ENCODE data around the gene SUN2. TPM values are rescaled to one million over a fixed set of nuclear protein-coding genes. Genes with fewer than 3 reads are reported as not detected.

Gene SUN2
- total and polyA plus RNA-seq, 10 of the 15 experiments (the other 5 are each of a cell fraction or from before 2014, with no cell fraction given): 0.18 to 107 (median 35.9) TPM

DNA sequence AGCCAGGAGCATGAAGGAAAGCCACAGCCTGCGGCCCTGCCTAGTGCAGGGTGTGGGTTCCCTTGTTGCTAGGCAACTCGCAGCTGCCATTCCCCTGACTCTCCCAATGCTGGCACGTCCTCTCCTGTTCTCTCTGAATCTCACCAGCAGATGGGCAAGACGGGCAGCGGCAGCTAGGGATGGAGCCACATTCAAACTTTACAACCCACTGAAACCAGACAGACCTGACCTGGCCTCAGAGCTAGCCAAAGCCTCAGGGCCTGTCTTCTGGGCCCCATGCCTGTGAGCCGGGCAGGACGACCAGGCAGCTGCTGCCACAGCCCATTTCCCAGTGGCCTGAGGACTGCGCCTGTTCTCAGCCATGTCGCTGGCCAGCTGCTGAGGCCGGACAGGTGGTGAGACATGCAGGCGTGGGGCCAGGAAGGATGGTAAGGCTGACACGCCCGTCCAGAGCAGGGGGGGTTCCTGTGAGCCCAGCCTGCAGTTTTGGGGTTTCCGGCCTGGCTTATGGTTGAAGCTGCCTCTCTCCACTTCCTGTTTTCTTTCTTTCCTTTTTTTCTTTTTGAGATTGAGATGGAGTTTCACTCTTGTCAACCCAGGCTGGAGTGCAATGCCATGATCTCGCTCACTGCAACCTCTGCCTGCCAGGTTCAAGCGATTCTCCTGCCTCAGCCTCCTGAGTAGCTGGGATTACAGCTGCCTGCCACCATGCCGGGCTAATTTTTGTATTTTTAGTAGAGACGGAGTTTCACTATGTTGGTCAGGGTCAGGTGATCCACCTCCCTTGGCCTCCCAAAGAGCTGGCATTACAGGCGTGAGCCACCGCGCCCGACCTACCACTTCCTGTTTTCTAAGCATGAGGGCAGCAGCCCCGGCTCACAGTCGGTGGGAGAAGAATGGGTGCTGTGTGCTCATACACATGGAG is 4.1 kb downstream of the SUN2 start (continued):
- TF ChIP-seq, protein P1, sequence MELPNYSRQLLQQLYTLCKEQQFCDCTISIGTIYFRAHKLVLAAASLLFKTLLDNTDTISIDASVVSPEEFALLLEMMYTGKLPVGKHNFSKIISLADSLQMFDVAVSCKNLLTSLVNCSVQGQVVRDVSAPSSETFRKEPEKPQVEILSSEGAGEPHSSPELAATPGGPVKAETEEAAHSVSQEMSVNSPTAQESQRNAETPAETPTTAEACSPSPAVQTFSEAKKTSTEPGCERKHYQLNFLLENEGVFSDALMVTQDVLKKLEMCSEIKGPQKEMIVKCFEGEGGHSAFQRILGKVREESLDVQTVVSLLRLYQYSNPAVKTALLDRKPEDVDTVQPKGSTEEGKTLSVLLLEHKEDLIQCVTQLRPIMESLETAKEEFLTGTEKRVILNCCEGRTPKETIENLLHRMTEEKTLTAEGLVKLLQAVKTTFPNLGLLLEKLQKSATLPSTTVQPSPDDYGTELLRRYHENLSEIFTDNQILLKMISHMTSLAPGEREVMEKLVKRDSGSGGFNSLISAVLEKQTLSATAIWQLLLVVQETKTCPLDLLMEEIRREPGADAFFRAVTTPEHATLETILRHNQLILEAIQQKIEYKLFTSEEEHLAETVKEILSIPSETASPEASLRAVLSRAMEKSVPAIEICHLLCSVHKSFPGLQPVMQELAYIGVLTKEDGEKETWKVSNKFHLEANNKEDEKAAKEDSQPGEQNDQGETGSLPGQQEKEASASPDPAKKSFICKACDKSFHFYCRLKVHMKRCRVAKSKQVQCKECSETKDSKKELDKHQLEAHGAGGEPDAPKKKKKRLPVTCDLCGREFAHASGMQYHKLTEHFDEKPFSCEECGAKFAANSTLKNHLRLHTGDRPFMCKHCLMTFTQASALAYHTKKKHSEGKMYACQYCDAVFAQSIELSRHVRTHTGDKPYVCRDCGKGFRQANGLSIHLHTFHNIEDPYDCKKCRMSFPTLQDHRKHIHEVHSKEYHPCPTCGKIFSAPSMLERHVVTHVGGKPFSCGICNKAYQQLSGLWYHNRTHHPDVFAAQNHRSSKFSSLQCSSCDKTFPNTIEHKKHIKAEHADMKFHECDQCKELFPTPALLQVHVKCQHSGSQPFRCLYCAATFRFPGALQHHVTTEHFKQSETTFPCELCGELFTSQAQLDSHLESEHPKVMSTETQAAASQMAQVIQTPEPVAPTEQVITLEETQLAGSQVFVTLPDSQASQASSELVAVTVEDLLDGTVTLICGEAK (IDR thresholded peaks at IDR 0.05; ENCODE audit: borderline replicate concordance): peak; percentile 33; the same call in 1 of the 2 replicates
- TF ChIP-seq, protein P2, sequence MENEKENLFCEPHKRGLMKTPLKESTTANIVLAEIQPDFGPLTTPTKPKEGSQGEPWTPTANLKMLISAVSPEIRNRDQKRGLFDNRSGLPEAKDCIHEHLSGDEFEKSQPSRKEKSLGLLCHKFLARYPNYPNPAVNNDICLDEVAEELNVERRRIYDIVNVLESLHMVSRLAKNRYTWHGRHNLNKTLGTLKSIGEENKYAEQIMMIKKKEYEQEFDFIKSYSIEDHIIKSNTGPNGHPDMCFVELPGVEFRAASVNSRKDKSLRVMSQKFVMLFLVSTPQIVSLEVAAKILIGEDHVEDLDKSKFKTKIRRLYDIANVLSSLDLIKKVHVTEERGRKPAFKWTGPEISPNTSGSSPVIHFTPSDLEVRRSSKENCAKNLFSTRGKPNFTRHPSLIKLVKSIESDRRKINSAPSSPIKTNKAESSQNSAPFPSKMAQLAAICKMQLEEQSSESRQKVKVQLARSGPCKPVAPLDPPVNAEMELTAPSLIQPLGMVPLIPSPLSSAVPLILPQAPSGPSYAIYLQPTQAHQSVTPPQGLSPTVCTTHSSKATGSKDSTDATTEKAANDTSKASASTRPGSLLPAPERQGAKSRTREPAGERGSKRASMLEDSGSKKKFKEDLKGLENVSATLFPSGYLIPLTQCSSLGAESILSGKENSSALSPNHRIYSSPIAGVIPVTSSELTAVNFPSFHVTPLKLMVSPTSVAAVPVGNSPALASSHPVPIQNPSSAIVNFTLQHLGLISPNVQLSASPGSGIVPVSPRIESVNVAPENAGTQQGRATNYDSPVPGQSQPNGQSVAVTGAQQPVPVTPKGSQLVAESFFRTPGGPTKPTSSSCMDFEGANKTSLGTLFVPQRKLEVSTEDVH (IDR thresholded peaks at IDR 0.05; ENCODE audit: low read depth, partially characterized antibody): no peak
- TF ChIP-seq RELB (IDR thresholded peaks at IDR 0.05; ENCODE audit: low read depth) (peak; percentile 43; the same call in 1 of the 2 replicates), EP300 (IDR thresholded peaks at IDR 0.05; ENCODE audit: borderline replicate concordance in 1 of 2, control insufficient read depth in 1 of 2, low read depth in 2 of 2, low read length in 2 of 2) (peak; percentile 44 to 48; a peak in 2 of 4 replicates), SIX5 (IDR thresholded peaks at IDR 0.05; ENCODE audit: low read depth, low read length, severe bottlenecking) (no peak), SRF (IDR thresholded peaks at IDR 0.05; ENCODE audit: low read depth in 2 of 2, low read length in 2 of 2) (peak; percentile 89 to 92), PML (IDR thresholded peaks at IDR 0.05; ENCODE audit: low read length) (no peak), USF1 (IDR thresholded peaks at IDR 0.05; ENCODE audit: borderline replicate concordance, extremely low read length, insufficient read depth, low read depth, low read length) (no peak), ZBTB11 (CRISPR knock-in tag; IDR thresholded peaks at IDR 0.05) (no peak), USF2 (IDR thresholded peaks at IDR 0.05; ENCODE audit: borderline replicate concordance, low read depth, low read length) (no peak), SUZ12 (IDR thresholded peaks at IDR 0.05; ENCODE audit: unreplicated experiment) (no peak)

Measured in GM12878 (cell line).